NCI-H82 treated with DMSO at 0.1 percent for 48 hours (cell line): ENCODE measurements around the gene RBL1.
"Not testable (repeated sequence)": the region's sequence is repeated elsewhere in the genome, so short reads cannot be mapped to it uniquely, and the experiment has no call there.

Experiments
- DNase-seq: peaks from one replicate; lab custom pipeline; 2025; ENCODE audit not compliant: unreplicated experiment; lab: John Stamatoyannopoulos, UW

RBL1 gene

DNA sequence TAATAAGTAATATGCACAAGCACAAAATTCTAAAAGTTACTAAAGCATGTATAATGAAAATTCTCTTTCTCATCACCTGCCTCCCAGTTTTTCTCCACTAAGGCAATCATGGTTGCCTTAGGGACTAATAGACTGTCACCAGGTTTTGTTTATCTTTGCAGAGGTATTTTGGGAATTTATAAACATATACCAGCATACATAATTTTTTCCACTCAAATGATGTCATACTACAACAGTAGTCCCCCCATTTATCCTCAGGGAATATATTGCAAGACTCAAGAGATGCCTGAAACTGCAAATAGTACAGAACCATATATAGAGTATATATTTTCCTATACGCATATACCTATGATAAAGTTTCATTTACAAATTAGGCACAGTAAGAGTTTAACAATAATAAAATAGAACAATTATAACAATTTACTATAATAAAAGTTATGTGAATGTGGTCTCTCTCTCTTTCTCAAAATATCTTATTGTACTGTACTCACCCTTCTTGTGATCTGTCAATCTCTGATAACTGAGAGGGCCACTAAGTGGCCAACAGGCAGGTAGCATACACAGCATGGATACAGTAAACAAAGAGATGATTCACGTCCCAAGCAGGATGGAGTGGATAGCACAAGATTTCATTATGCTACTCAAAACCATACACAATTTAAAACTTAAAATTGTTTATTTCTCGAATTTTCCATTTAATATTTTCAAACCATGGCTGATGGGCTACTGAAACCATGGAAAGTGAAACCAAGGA lies 19.7 kb downstream of the RBL1 start:
- no peak for DNase-seq

DNA sequence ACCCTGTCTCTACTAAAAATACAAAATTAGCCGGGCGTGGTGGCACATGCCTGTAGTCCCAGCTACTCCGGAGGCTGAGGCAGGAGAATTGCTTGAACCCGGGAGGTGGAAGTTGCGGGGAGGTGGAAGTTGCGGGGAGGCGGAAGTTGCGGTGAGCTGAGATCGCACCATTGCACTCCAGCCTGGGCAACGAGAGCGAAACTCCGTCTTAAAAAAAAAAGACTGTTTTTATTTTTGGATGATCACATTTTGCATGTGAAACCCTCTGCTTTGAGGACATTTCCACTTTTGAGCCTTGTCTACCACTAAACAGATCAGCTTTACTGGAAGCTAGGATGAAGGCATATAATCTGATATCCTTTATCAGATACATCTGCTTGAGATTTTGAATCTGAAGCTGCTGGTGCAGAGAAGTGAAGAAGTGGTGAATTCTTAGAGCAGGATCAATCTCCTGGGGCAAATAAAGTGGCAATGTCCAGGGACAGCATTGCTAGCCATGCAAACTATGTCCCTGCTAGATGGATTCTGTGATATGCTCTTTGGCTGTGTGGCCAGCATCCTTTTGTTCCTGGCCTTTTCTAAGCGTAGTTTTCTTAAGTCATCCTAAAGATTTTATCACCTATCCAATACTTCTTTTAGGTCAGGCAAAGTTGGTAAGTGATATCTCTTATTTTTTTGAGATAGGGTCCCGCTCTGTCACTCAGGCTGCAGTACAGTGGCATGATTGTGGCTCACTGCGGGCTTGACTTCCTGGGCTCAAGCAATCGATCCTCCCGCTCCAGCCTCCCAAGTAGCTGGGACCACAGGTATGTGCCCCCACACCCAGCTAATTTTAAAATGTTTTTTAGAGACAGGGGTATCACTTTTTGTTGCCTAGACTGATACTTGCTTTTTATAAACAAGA lies 23.3 kb downstream of the RBL1 start:
- no peak for DNase-seq

DNA sequence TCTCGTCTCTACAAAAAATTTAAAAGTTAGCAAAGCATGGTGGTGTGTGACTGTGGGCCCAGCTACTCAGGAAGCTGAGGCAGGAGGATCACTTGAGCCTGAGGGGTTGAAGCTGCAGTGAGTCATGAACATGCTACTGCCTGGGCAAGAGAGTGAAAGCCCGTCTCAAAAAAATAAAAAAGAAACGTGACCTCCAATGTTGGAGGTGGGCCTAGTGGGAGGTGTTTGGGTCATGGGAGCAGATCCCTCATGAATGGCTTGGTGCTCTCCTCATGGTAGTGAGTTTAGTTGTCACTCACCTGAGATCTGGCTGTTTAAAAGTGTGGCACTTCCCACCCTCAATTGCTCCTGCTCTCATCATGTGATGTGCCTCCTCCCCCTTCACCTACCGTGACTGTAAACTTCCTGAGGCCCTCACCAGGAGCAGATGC lies 24.3 kb downstream of the RBL1 start:
- DNase-seq: no peak

DNA sequence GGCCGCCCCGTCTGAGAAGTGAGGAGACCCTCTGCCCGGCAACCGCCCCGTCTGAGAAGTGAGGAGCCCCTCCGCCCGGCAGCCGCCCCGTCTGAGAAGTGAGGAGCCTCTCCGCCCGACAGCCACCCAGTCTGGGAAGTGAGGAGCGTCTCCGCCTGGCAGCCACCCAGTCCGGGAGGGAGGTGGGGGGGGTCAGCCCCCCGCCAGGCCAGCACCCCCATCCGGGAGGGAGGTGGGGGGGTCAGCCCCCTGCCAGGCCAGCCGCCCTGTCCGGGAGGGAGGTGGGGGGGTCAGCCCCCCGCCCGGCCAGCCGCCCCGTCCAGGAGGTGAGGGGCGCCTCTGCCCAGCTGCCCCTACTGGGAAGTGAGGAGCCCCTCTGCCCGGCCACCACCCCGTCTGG lies 26.2 kb downstream of the RBL1 start:
- DNase-seq: not testable (repeated sequence)

DNA sequence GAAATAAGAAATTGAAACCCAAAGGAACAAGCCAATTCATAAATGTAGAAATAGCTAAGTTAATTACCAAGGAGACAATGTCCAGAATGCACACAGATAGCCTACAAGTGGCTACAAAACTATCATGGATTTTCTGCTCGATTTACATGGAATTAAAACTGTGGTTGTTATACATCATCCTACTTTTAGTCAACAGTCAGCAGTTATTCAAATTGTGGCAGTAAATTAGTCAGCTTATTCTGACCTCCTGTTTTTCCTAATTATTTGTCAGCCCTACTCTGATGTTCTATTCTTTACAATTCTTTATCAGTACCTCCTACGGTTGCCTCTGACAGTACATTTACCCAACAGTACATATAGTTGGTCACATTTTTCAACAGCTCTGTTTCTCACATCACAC lies 29.6 kb downstream of the RBL1 start:
- no peak for DNase-seq

DNA sequence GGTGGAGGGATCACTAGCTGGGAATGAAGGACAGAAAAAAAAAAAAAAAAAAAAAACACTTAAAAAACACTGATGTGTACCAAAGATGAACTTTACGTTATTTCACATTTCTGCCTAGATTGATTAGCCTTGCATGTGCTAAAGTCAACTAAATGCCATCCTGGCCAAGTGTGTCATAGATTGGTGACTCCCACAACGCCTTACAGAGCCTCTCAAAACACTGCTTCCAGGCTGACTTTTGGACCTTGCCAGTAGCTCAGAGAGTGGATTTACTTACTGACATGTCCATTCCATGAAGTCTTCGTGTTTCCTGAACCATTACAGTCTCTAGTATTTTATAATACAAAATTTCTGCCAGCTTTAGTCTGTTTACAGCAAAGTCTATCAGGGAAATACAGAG lies 40.5 kb downstream of the RBL1 start:
- no peak for DNase-seq

DNA sequence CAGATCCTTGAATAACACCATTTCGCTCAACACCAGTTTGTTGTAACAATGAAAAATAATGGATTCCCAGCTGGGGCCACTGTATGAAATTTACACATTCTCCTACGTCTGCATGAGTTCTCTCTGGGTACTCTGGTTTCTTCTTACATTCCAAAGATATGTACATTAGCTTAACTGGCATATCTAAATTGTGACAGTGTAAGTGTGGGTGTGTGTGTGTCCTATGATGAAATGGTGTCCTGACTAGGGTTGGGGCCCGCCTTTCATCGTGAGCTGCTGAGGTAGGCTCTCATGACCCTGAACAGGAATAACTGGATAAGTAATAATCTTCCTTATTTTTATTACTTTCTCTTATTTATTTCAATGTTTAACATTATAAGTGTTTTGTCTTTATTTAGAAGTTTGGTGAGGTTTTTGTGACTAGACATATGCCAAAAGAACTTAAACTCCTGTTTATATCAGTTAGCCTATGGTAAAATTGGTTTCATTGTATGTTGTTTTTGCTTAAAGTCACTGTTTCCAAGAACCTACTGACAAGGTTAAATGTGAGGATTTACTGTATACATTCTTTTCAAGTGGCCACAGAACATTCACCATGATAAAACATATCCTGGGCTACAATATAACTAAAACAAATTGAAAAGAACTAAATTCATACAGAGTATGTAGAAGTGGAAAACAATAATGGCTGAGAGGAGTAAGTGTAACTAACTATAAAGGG lies 42.4 kb downstream of the RBL1 start:
- no peak for DNase-seq

DNA sequence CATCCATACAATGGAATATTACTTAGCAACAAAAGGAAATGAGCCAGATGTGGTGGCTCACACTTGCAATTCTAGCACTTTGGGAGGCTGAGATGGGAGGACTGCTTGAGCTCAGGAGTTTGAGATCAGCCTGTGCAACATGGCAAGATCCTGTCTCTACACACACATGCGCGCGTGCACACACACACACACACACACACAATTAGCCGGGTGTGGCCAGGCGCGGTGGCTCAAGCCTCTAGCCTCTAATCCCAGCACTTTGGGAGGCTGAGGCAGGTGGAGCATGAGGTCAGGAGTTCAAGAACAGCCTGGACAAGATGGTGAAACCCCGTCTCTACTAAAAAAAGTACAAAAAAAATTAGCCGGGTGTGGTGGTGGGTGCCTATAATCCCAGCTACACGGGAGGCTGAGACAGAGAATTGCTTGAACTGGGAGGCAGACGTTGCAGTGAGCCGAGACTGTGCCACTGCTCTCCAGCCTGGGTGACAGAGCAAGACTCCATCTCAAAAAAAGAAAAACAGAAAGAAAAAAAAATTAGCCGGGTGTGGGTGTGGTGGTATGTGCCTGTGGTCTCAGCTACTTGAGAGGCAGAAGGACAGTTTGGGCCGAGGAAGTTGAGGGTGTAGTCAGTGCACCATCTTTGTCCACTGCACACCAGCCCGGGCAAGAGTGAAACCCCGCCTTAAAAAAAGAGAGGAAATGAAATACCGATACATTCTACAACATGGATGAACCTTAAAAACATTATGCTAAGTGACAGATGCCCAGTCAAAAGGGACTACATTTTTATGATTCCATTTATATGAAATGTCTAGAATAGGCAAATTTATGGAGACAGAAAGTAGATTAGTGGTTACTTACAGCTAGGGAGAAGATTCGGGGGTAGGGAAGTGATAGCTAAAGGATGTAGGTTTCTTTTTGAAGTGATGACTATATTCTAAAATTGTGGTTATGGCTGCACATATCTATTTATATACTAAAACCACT lies 52.5 kb downstream of the RBL1 start:
- no peak for DNase-seq

DNA sequence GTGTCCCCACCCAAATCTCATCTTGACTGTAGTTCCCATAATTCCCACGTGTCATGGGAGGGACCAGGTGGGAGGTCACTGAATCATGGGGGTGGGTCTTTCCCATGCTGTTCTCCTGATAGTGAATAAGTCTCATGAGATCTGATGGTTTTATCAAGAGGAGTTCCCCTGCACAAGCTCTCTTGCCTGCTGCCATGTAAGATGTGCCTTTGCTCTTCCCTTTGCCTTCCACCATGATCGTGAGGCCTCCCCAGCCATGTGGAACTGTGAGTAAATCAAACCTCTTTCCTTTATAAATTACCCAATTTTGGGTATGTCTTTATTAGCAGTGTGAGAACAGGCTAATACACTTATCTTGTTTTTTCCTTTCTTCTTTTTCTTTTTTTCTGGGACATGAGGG lies 56.4 kb downstream of the RBL1 start:
- DNase-seq: not testable (repeated sequence)

DNA sequence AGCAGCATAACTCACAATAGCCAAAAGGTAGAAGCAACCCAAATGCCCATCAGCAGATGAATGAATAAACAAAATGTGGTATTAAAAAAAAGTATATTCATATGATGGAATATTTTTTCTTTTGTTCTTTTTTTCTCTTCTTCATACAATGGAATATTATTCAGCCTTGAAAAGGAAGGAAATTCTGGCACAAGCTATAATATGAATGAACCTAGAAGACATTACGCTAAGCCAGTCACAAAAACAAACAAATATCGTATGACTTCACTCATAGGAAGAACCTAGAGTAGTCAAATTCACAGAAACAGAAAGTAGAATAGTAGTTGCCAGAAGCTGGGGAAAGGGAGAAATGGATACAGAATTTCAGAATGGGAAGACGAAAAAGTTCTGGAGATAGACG lies 63.7 kb downstream of the RBL1 start:
- no peak for DNase-seq

DNA sequence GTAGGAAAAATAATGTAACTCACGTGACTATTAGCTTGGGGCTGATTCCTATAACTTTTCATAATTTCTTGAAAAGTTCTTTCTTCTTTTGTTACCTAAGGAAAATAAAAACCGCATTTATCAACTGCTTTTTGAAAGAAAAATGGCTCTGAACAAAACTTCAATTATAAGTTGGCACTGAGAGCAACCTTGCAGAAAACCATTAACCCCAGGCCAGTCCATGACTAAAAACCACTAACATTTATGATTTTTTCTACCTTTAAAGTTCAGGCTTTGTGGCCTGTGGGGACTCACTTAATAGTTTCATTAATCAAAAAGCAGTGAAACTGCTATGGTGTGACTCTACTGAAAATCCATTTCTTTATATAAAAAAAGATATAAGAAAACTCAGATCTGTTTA lies 75.2 kb downstream of the RBL1 start:
- DNase-seq: no peak

DNA sequence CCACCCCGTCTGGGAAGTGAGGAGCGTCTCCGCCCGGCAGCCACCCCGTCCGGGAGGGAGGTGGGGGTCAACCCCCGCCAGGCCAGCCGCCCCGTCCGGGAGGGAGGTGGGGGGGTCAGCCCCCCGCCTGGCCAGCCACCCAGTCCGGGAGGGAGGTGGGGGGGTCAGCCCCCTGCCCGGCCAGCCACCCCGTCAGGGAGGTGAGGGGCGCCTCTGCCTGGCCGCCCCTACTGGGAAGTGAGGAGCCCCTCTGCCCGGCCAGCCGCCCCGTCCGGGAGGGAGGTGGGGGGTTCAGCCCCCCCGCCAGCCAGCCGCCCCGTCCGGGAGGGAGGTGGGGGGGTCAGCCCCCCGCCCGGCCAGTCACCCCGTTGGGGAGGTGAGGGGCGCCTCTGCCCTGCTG lies 83.2 kb downstream of the RBL1 start:
- not testable (repeated sequence) for DNase-seq

DNA sequence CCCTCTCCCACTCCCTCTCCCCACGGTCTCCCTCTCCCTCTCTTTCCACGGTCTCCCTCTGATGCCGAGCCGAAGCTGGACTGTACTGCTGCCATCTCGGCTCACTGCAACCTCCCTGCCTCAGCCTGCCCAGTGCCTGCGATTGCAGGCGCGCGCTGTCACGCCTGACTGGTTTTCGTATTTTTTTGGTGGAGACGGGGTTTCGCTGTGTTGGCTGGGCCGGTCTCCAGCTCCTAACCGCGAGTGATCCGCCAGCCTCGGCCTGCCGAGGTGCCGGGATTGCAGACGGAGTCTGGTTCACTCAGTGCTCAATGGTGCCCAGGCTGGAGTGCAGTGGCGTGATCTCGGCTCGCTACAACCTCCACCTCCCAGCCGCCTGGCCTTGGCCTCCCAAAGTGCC lies 83.9 kb downstream of the RBL1 start:
- not testable (repeated sequence) for DNase-seq

DNA sequence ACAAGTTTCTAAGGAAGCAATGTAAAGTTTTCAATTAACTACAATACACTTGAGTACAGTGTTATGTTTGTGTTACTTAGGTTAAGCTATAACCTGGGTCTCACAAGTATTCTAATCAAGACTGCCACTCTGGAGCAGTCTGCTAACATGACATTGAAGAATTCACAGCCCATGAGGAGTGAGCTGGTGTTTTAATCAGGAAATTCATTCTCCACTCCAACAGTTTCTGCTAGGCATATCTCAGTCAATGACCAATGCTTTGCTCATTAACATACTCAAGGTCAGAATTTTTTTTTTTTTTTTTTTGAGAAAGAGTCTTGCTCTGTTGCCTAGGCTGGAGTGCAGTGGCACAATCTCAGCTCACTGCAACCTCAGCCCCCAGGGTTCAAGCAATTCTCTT lies 84.7 kb downstream of the RBL1 start:
- DNase-seq: no peak

DNA sequence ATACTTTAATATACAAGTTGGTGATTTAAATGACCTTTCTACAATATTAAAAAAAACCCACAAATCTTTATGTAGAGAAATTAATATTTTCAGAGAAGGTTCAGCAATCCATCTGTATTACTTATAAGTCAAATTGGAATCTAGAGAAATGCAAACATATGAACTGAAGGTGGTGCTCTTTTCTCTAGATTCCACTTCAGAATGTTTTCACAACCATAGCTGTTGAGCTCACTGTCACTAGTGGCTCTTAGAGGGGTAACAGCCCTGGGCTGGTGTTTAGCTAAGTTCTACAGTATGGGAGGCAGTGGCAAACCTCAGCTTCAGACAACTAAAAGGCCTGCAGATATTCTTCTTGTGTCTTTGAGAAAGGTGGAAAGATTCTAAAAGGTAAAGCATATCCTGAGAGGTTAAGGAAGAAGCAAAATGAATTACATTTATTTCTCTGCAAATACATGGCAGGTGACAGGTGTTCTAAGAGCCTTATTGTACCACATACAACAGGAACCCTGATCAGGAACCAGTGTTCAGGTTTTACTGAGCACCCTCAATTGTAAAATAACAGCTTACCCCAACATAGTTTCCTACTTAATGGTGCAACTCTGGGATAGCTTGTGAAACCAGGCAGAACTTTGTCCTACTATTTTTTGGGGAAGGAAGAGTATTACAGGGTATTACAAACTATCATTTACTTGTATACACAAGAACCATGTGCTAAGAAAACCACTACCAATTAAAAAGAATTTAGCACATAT lies 87.7 kb downstream of the RBL1 start:
- no peak for DNase-seq

DNA sequence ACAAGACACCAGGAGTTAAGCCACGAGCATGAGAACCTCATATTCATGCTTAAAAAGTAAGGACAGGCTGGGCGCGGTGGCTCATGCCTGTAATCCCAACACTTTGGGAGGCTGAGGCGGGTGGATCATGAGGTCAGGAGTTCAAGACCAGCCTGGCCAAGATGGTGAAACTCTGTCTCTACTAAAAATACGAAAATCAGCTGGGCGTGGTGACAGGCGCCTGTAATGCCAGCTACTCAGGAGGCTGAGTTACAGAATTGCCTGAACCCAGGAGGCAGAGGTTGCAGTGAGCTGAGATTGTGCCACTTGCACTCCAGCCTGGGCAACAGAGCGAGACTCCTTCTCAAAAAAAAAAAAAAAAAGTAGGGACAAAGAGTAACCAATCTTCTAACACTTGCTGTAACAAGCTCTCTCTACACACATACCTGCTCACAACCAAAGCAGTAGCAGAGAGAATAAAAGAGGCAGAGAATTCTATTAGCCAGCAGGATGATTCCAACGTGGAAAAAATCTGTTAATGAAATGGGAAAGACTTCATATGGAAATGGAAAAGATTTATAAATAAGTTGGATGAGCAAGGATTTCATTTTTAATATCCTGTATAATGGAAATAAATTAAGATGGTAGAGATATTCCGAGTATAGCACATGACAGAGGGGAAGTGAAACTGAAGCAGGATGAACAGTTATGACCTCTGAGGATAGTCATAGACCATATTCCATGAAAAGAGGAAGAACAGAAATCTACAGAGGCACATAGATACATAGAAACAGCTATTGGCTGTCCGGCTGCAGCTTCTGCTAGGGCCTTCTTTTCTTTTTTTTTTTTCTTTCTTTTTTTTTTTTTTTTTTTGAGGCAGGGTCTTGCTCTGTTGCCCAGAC lies 90.5 kb downstream of the RBL1 start:
- not testable (repeated sequence) for DNase-seq

DNA sequence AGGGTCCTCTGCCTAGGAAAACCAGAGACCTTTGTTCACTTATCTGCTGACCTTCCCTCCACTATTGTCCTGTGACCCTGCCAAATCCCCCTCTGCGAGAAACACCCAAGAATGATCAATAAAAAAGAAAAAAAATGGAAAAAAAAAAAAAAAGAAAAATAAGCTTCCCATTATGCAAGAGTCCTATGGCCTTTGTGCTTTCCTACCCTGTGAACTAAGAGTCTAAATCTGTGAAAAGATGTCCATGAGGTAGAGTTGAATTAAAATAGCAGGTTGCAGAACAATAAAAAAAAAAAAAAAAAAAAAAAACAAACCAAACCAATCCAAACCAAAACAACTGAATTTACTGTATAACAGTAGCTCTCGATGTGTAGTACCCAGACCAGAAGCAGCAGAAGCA lies 94.2 kb downstream of the RBL1 start:
- DNase-seq: not testable (repeated sequence)

DNA sequence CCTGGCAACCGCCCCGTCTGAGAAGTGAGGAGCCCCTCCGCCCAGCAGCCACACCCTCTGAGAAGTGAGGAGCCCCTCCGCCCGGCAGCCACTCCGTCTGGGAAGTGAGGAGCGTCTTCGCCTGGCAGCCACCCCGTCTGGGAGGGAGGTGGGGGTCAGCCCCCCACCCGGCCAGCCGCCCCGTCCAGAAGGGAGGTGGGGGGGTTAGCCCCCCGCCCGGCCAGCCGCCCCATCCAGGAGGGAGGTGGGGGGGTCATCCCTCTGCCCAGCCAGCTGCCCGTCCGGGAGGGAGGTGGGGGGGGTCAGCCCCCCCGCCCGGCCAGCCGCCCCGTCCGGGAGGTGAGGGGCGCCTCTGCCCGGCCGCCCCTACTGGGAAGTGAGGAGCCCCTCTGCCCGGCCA lies 95.6 kb downstream of the RBL1 start:
- DNase-seq: not testable (repeated sequence)

DNA sequence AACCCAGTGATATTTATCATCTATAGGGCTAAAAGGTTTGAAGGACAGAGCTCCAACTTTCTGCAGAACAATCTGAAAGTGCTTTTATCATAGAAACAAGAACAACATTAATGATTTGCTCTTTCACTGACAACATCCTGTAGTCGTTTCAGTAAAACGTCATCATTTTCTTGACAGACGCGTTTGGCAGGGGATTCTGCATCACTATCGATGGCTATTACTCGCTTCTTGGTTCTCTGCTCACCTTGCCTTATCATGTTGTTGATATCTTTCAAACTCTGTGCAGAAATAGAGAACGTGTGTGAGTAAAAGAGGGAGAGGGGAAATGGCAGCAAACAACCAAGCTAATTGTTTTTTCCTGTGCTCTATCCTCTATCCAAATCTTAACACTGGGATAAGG lies 97.1 kb downstream of the RBL1 start:
- no peak for DNase-seq
